K562 (cell line): ENCODE results near the gene PLCL1. TPM values are rescaled to one million over a fixed set of nuclear protein-coding genes. Genes with fewer than 3 reads are reported as not detected.

ENCODE experiments used
- ATAC-seq: fragments of 200-7000 bp; cut with Tn5 transposase; 3 replicates; pipeline ENCODE4 v1.9.1; 2020; ENCODE audit warnings: moderate library complexity
- BruUV-seq: library from RNA; stranded (reverse); fragments of 400-500 nt; replicated peaks from 2 replicates; lab custom pipeline; 2021; lab: Mats Ljungman, UMichigan
- CTCF ChIA-PET: fragments of 300-600 bp; formaldehyde crosslinking; extraction: SDS; loops from one replicate; lab custom pipeline; 2021; ENCODE audit warnings: low intra/inter-chr PET ratio; lab: Yijun Ruan, JAX
- POLR2A ChIA-PET: fragments of 300-600, 350-650 bp; sonication (Branson Sonifier 250); formaldehyde crosslinking; extraction: SDS; loops from one replicate; lab custom pipeline; 2021; ENCODE audit warnings: antibody characterized with exemption, inconsistent platforms; lab: Yijun Ruan, JAX
- DNase-seq, 4 experiments: peaks; one replicate each; pipeline versions ENCODE4 v3.0.0 to v3.0.0-alpha.2; 2011 to 2018; ENCODE audit warnings: low spot score in 3 of 4, mixed read lengths in 3 of 4; ENCODE audit errors: extremely low read depth in 1 of 4
- FAIRE-seq: peaks from 2 replicates; lab custom pipeline; 2011; peaks lifted over from hg19 to GRCh38; lab: Jason Lieb, UNC
- H2AFZ ChIP-seq: 2 replicates; pipeline ENCODE4 v1.6.0; 2011; ENCODE audit warnings: low read depth, low read length, control low read depth, inconsistent platforms
- H3K27ac ChIP-seq: fragments of 200-600 bp; 3 replicates; pipeline ENCODE4 v1.8.0; 2011; ENCODE audit warnings: low read depth, mild to moderate bottlenecking, control low read depth, inconsistent platforms, low read length, moderate library complexity, mixed read lengths; ENCODE audit errors: extremely low read depth
- H3K27me3 ChIP-seq, 2 experiments: fragments of 300-600 bp in 1 of 2; 2 replicates in 1 of 2; 3 replicates in 1 of 2; pipeline versions ENCODE4 v1.6.0 to v1.8.0; 2011; ENCODE audit warnings: inconsistent platforms in 2 of 2, low read length in 2 of 2, mild to moderate bottlenecking in 1 of 2, mixed read lengths in 1 of 2, moderate library complexity in 1 of 2; ENCODE audit not compliant: control insufficient read depth in 2 of 2, insufficient read depth in 2 of 2
- H3K36me3 ChIP-seq: fragments of 300-600 bp; 3 replicates; pipeline ENCODE4 v1.8.0; 2011; ENCODE audit warnings: mild to moderate bottlenecking, low read length, inconsistent platforms; ENCODE audit not compliant: control insufficient read depth, insufficient read depth
- H3K4me1 ChIP-seq, 2 experiments: fragments of 200-600 bp in 1 of 2; replicated peaks in 1 of 2; 2 replicates in 1 of 2; 3 replicates in 1 of 2; pipeline versions ENCODE4 v1.5.1 to v1.8.0; 2011; ENCODE audit warnings: inconsistent platforms in 2 of 2, low read length in 2 of 2, mild to moderate bottlenecking in 1 of 2, mixed read lengths in 1 of 2, moderate library complexity in 1 of 2; ENCODE audit not compliant: control insufficient read depth in 2 of 2, insufficient read depth in 2 of 2
- H3K4me2 ChIP-seq: 2 replicates; pipeline ENCODE4 v1.6.1; 2011; ENCODE audit warnings: low read length, control low read depth, inconsistent platforms, mixed read lengths; ENCODE audit not compliant: insufficient read depth
- H3K4me3 ChIP-seq: fragments of 200-600 bp; sonication (generic), shearing (Covaris generic); 2 replicates; pipeline ENCODE4 v1.5.1; 2016; ENCODE audit warnings: control low read depth, inconsistent platforms
- H3K79me2 ChIP-seq: fragments of 200-600 bp; 3 replicates; pipeline ENCODE4 v1.8.0; 2011; ENCODE audit warnings: low read length, inconsistent platforms; ENCODE audit not compliant: control insufficient read depth, insufficient read depth
- H3K9ac ChIP-seq, 2 experiments: 2 replicates each; pipeline versions ENCODE4 v1.6.0 to v1.6.1; 2011; ENCODE audit warnings: low read depth in 2 of 2, low read length in 2 of 2, control low read depth in 1 of 2, inconsistent platforms in 1 of 2, mild to moderate bottlenecking in 1 of 2, mixed read lengths in 1 of 2; ENCODE audit not compliant: insufficient read depth in 1 of 2
- H3K9me1 ChIP-seq: one replicate; pipeline ENCODE4 v1.6.0; 2011; ENCODE audit warnings: inconsistent platforms, mild to moderate bottlenecking, low read length, moderate library complexity; ENCODE audit not compliant: control insufficient read depth, insufficient read depth
- H3K9me3 ChIP-seq: replicated peaks from 2 replicates; pipeline ENCODE4 v1.5.1; 2011; ENCODE audit warnings: low read depth, low read length, inconsistent platforms; ENCODE audit not compliant: control insufficient read depth, insufficient read depth
- H4K20me1 ChIP-seq: replicated peaks from 2 replicates; pipeline ENCODE4 v1.6.1; 2011; ENCODE audit warnings: low read length, inconsistent platforms, mixed read lengths; ENCODE audit not compliant: control insufficient read depth, insufficient read depth
- ARID2 ChIP-seq: fragments of 450-650 bp; IDR thresholded peaks from 2 replicates; pipeline ENCODE4 v1.6.1; 2017; ENCODE audit warnings: antibody characterized with exemption, mild to moderate bottlenecking
- BACH1 ChIP-seq: fragments of 200-800 bp; sonication (Bioruptor generic); IDR thresholded peaks from 2 replicates; pipeline ENCODE4 v1.6.1; 2016; ENCODE audit warnings: missing genetic modification characterization, missing compliant biosample characterization
- DMBX1 ChIP-seq: fragments of 250-450 bp; sonication (Bioruptor Pico); IDR thresholded peaks from 2 replicates; pipeline ENCODE4 v1.8.0; 2022; ENCODE audit warnings: inconsistent platforms, mild to moderate bottlenecking, moderate library complexity, borderline replicate concordance
- GABPB1 ChIP-seq: sonication (generic); formaldehyde crosslinking; IDR thresholded peaks from 2 replicates; pipeline ENCODE4 v1.8.0; 2022; ENCODE audit warnings: mild to moderate bottlenecking, missing genetic modification reagents
- POLR2AphosphoS2 ChIP-seq: IDR thresholded peaks from 2 replicates; pipeline ENCODE4 v1.6.1; 2012; ENCODE audit warnings: low read length, improper control_type of control experiment
- TEAD2 ChIP-seq: fragments of 450-650 bp; IDR thresholded peaks from 2 replicates; pipeline ENCODE4 v1.6.1; 2016; ENCODE audit warnings: missing genetic modification characterization, control low read depth, missing compliant biosample characterization
- WGBS: fragments of 100-300 bp; shearing (Covaris generic); methylation state at CpG from one replicate; pipeline ENCODE4 v1.1.6; 2016; ENCODE audit warnings: low coverage, mixed read lengths; ENCODE audit not compliant: insufficient coverage; ENCODE audit errors: missing lambda C conversion rate; 5-methylcytosine and 5-hydroxymethylcytosine counted together
- in situ Hi-C: fragments of 300-500 bp; cut with MboI; formaldehyde crosslinking; loops from 4 replicates; pipeline ENCODE4 v1.15.0; 2018; ENCODE audit warnings: inconsistent platforms, mixed read lengths
- intact Hi-C: fragments of 100-400 bp; cut with micrococcal nuclease; formaldehyde crosslinking; loops from 2 replicates; pipeline ENCODE4 v1.14.2; 2022
- polyA plus RNA-seq, 8 experiments: library from polyadenylated mRNA; depleted of rRNA in 4 of 8; stranded (reverse) in 5 of 8; unstranded in 3 of 8; fragments of >200 nt; fragmentation: Nextera tagmentation in 2 of 8; fragmentation: Illumina TruSeq in 1 of 8; extraction: Ambion mirVana in 2 of 8; extraction: Trizol in 1 of 8; gene quantifications; 2 replicates each; pipeline versions ENCODE4 v1.2.1 to v1.2.3, GENCODE V29; 2011 to 2014; ENCODE audit warnings: inconsistent platforms in 1 of 8, missing spikeins in 1 of 8
- total RNA-seq, 7 experiments: library from RNA; depleted of rRNA in 6 of 7; stranded (reverse); fragments of >200 nt in 6 of 7; fragmentation: Illumina TruSeq in 2 of 7; extraction: Trizol in 2 of 7; gene quantifications; 2 replicates each; pipeline versions ENCODE4 v1.2.1 to v1.2.3, GENCODE V29; 2011 to 2021; ENCODE audit warnings: low replicate concordance in 1 of 7
- TF ChIP-seq, protein P1 (sequence below): fragments of 450-650 bp; IDR thresholded peaks from 2 replicates; pipeline ENCODE4 v1.6.1; 2017; ENCODE audit warnings: antibody characterized with exemption

PLCL1 gene
- total and polyA plus RNA-seq, 9 of the 15 experiments (the other 6 are each of a cell fraction or from before 2014, with no cell fraction given): 2.0 to 17.7 (median 8.6) TPM

DNA sequence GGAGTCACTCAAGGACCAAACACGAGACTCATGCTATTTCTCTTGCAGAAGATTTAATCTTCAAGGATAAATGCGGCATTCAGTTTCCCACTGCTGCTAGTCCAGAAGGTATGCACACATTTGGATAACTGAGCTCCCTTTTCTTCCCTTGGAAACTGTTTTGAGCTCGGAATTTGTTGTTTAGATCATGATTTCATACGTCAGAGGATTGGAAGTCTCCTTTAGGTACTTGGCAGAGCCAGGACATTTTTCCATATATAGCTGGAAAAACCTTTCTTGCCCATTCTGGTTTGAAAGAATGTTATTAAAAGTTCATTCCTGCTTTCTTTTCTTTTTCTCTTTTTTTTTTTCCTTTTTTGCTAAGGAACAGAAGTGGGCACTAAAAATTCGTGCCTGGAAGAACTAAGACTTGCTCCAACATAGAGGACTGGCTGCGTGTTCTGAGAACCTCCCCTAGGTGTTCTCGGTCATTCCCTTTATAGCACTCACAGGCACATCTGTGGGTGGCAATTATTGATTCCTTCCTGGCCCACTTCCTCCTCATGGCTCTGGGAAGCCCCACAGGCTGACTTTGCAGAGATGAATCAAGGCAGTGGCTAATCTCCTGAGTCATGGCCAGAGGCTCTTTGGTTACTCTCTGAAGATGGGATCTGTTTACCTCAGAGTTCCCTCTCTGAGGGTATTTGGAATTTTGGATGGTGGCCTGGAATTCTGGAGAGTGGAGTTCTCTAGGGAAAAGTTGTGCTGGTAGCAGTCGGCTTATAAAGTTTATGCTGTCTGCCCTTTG, 104.8 kb downstream of the PLCL1 start:
- no peak overlapping the region for H3K4me3 ChIP-seq
- H3K9me1 ChIP-seq: no peaks in the 10 kb centered on the region
- H4K20me1 ChIP-seq: no peaks in the 10 kb centered on the region
- FAIRE-seq: peak; percentile 90
- no TSS peak for BruUV-seq
- WGBS: 25% methylated on average over 7 of the region's 8 CpGs
- peak in 2 of 4 experiments; percentile 37 to 64 for DNase-seq
- peak overlapping the region; percentile 11 to 33; a peak in 2 of 4 replicates for H3K9ac ChIP-seq
- ATAC-seq: peak; percentile 87
- peaks cover 40% of the 10 kb centered on the region for H3K79me2 ChIP-seq
- peaks cover 0 to 13% of the 10 kb centered on the region in 2 experiments; a peak in 2 of 5 replicates for H3K4me1 ChIP-seq
- intact Hi-C loops: no loop called here
- no peaks in the 10 kb centered on the region for H3K27me3 ChIP-seq
- in situ Hi-C loops: no loop called here
- peak overlapping the region; percentile 44; the same call in 2 of the 3 replicates for H3K27ac ChIP-seq
- 0 out of 3 replicates have a peak, but pooled peaks cover 6% of the 10 kb centered on the region for H3K36me3 ChIP-seq
- CTCF ChIA-PET: interaction anchor here (0.5 kb wide), 1 partner anchor 387 kb away, joined by 3 read pairs; no protein-coding TSS in a partner anchor
- POLR2A ChIA-PET: interaction anchor here (0.8 kb wide), 1 partner anchor 22 kb away, joined by 5 read pairs; no protein-coding TSS in a partner anchor
- H3K4me2 ChIP-seq: peak overlapping the region; percentile 13; the same call in 1 of the 2 replicates
- no peaks in the 10 kb centered on the region for H3K9me3 ChIP-seq
- H2AFZ ChIP-seq: peak overlapping the region; percentile 38; the same call in 1 of the 2 replicates
- no peak for TF ChIP-seq POLR2AphosphoS2
- TF ChIP-seq TEAD2 (tag): no peak
- TF ChIP-seq, protein P1, sequence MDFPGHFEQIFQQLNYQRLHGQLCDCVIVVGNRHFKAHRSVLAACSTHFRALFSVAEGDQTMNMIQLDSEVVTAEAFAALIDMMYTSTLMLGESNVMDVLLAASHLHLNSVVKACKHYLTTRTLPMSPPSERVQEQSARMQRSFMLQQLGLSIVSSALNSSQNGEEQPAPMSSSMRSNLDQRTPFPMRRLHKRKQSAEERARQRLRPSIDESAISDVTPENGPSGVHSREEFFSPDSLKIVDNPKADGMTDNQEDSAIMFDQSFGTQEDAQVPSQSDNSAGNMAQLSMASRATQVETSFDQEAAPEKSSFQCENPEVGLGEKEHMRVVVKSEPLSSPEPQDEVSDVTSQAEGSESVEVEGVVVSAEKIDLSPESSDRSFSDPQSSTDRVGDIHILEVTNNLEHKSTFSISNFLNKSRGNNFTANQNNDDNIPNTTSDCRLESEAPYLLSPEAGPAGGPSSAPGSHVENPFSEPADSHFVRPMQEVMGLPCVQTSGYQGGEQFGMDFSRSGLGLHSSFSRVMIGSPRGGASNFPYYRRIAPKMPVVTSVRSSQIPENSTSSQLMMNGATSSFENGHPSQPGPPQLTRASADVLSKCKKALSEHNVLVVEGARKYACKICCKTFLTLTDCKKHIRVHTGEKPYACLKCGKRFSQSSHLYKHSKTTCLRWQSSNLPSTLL: no peak
- no peak for TF ChIP-seq ARID2
- no peak for TF ChIP-seq DMBX1 (CRISPR knock-in tag)
- peak; percentile 49; the same call in 1 of the 2 replicates for TF ChIP-seq BACH1 (tag)
- TF ChIP-seq GABPB1 (CRISPR knock-in tag): no peak
